ENCODE results near the gene RHBDL2. TPM values are rescaled to one million over a fixed set of nuclear protein-coding genes. Genes with fewer than 3 reads are reported as not detected.

The RHBDL2 gene
- total and polyA plus RNA-seq, 2 of the 13 experiments (the other 11 are each of a cell fraction or from before 2014, with no cell fraction given) = 3.3 to 5.4 TPM

DNA sequence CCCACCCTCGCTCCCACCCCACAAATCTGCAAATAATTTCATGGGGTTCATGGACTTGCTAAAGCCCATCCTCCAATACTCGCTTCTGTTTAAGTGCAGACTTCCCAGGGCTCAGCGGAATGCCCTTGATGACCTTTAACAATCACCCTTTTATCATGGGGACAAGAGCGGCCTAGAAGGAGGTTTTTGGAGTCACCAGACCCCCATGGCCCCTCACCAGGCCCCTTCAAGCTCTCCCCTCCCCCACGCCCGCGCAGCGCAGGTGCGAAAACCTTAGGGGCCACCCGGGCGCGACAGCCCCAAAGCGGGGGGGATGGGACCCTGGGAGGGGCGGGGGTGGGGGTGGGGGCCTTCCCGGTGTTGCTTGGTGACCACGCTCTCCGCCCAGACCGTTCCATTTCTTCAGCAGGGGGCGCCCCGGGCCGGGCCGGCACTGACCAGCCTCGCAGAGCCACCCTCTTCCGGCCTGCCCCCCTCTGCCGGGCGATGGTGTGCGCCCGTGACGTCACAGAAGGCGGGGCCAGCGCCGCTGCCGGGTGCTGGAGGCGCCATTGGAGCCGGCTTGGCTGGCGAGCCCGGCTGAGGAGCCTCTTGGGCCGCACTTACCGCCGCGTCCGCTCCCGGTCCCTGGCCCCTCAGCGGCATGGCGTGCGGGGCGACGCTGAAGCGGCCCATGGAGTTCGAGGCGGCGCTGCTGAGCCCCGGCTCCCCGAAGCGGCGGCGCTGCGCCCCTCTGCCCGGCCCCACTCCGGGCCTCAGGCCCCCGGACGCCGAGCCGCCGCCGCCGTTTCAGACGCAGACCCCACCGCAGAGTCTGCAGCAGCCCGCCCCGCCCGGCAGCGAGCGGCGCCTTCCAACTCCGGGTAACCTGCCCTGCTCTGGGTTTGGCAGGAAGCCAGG is 49.4 kb upstream of the RHBDL2 start, which contains the start of gene AKIRIN1 (continued):
- 0 out of 2 replicates have a peak, but pooled peaks have one; percentile 14 for TF ChIP-seq BCL6 (CRISPR knock-in tag; IDR thresholded peaks at IDR 0.05)
- TF ChIP-seq NR1H2 (CRISPR knock-in tag; IDR thresholded peaks at IDR 0.05; ENCODE audit: borderline replicate concordance, low read depth) = no peak
- peak; percentile 83 for TF ChIP-seq TMF1 (CRISPR knock-in tag; IDR thresholded peaks at IDR 0.05; ENCODE audit: low read depth)
- TF ChIP-seq SP1 (IDR thresholded peaks at IDR 0.05) = no peak
- peak; percentile 74 for TF ChIP-seq SP1 (CRISPR knock-in tag; IDR thresholded peaks at IDR 0.05)
- TF ChIP-seq ZMAT3 (CRISPR knock-in tag; conservative IDR thresholded peaks at IDR 0.05) = peak; percentile 56; the same call in 1 of the 2 replicates
- TF ChIP-seq, protein P1, sequence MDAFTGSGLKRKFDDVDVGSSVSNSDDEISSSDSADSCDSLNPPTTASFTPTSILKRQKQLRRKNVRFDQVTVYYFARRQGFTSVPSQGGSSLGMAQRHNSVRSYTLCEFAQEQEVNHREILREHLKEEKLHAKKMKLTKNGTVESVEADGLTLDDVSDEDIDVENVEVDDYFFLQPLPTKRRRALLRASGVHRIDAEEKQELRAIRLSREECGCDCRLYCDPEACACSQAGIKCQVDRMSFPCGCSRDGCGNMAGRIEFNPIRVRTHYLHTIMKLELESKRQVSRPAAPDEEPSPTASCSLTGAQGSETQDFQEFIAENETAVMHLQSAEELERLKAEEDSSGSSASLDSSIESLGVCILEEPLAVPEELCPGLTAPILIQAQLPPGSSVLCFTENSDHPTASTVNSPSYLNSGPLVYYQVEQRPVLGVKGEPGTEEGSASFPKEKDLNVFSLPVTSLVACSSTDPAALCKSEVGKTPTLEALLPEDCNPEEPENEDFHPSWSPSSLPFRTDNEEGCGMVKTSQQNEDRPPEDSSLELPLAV (CRISPR knock-in tag; conservative IDR thresholded peaks at IDR 0.05; ENCODE audit: low read depth) = no peak
- TF ChIP-seq MED13 (CRISPR knock-in tag; IDR thresholded peaks at IDR 0.05) = peak; percentile 39; the same call in 1 of the 2 replicates
- no peak for TF ChIP-seq MEF2D (CRISPR knock-in tag; IDR thresholded peaks at IDR 0.05)
- TF ChIP-seq ZNF432 (CRISPR knock-in tag; IDR thresholded peaks at IDR 0.05; ENCODE audit: borderline replicate concordance) = no peak
- TF ChIP-seq, protein P2, sequence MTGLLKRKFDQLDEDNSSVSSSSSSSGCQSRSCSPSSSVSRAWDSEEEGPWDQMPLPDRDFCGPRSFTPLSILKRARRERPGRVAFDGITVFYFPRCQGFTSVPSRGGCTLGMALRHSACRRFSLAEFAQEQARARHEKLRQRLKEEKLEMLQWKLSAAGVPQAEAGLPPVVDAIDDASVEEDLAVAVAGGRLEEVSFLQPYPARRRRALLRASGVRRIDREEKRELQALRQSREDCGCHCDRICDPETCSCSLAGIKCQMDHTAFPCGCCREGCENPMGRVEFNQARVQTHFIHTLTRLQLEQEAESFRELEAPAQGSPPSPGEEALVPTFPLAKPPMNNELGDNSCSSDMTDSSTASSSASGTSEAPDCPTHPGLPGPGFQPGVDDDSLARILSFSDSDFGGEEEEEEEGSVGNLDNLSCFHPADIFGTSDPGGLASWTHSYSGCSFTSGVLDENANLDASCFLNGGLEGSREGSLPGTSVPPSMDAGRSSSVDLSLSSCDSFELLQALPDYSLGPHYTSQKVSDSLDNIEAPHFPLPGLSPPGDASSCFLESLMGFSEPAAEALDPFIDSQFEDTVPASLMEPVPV (CRISPR knock-in tag; IDR thresholded peaks at IDR 0.05) = no peak
- TF ChIP-seq, protein P3, sequence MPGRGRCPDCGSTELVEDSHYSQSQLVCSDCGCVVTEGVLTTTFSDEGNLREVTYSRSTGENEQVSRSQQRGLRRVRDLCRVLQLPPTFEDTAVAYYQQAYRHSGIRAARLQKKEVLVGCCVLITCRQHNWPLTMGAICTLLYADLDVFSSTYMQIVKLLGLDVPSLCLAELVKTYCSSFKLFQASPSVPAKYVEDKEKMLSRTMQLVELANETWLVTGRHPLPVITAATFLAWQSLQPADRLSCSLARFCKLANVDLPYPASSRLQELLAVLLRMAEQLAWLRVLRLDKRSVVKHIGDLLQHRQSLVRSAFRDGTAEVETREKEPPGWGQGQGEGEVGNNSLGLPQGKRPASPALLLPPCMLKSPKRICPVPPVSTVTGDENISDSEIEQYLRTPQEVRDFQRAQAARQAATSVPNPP (CRISPR knock-in tag; IDR thresholded peaks at IDR 0.05) = no peak
- peak; percentile 53 for TF ChIP-seq ZNF883 (CRISPR knock-in tag; IDR thresholded peaks at IDR 0.05; ENCODE audit: not compliant biosample characterization)
- TF ChIP-seq ERF (CRISPR knock-in tag; IDR thresholded peaks at IDR 0.05) = peak; percentile 74; the same call in 1 of the 2 replicates
- peak; percentile 84; the same call in 1 of the 2 replicates for TF ChIP-seq ZNF616 (CRISPR knock-in tag; IDR thresholded peaks at IDR 0.05; ENCODE audit: low read depth)
- TF ChIP-seq, protein P4, sequence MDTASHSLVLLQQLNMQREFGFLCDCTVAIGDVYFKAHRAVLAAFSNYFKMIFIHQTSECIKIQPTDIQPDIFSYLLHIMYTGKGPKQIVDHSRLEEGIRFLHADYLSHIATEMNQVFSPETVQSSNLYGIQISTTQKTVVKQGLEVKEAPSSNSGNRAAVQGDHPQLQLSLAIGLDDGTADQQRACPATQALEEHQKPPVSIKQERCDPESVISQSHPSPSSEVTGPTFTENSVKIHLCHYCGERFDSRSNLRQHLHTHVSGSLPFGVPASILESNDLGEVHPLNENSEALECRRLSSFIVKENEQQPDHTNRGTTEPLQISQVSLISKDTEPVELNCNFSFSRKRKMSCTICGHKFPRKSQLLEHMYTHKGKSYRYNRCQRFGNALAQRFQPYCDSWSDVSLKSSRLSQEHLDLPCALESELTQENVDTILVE (CRISPR knock-in tag; IDR thresholded peaks at IDR 0.05) = no peak
- peak; percentile 68 for TF ChIP-seq ZBTB38 (CRISPR knock-in tag; IDR thresholded peaks at IDR 0.05)
- TF ChIP-seq ESRRA (CRISPR knock-in tag; IDR thresholded peaks at IDR 0.05; ENCODE audit: low read depth) = 0 out of 2 replicates have a peak, but pooled peaks have one; percentile 54
- TF ChIP-seq, protein P5, sequence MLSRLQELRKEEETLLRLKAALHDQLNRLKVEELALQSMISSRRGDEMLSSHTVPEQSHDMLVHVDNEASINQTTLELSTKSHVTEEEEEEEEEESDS (CRISPR knock-in tag; IDR thresholded peaks at IDR 0.05; ENCODE audit: borderline replicate concordance) = no peak
- no peak for TF ChIP-seq ZNF44 (CRISPR knock-in tag; IDR thresholded peaks at IDR 0.05)
- TF ChIP-seq ZNF879 (CRISPR knock-in tag; IDR thresholded peaks at IDR 0.05) = no peak
- TF ChIP-seq, protein P6, sequence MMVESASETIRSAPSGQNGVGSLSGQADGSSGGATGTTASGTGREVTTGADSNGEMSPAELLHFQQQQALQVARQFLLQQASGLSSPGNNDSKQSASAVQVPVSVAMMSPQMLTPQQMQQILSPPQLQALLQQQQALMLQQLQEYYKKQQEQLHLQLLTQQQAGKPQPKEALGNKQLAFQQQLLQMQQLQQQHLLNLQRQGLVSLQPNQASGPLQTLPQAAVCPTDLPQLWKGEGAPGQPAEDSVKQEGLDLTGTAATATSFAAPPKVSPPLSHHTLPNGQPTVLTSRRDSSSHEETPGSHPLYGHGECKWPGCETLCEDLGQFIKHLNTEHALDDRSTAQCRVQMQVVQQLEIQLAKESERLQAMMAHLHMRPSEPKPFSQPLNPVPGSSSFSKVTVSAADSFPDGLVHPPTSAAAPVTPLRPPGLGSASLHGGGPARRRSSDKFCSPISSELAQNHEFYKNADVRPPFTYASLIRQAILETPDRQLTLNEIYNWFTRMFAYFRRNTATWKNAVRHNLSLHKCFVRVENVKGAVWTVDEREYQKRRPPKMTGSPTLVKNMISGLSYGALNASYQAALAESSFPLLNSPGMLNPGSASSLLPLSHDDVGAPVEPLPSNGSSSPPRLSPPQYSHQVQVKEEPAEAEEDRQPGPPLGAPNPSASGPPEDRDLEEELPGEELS (CRISPR knock-in tag; IDR thresholded peaks at IDR 0.05) = peak; percentile 55
